WTC11 (cell line): Measurements from ENCODE around the gene AZU1. TPM values are rescaled to one million over a fixed set of nuclear protein-coding genes. Genes with fewer than 3 reads are reported as not detected.

Experiments used
- ATAC-seq: fragments of 200-7000 bp; cut with Tn5 transposase; 2 replicates; pipeline ENCODE4 v1.10.0; 2021; ENCODE audit warnings: mild to moderate bottlenecking, moderate library complexity
- CTCF ChIA-PET: fragments of 300-600 bp; sonication (Branson Sonifier 250); formaldehyde crosslinking; loops from one replicate; lab custom pipeline; 2021; ENCODE audit warnings: antibody characterized with exemption; lab: Charles Lee
- POLR2A ChIA-PET: fragments of 350-600 bp; sonication (Branson Sonifier 250); formaldehyde crosslinking; loops from one replicate; lab custom pipeline; 2021; ENCODE audit warnings: antibody characterized with exemption; lab: Charles Lee
- DNase-seq: peaks from one replicate; pipeline ENCODE4 v3.0.0; 2021; ENCODE audit warnings: low spot score
- H3K27ac Mint-ChIP-seq: 2 replicates; pipeline ENCODE4 v1.8.0; 2021; ENCODE audit warnings: mixed read lengths
- H3K27me3 Mint-ChIP-seq: 2 replicates; pipeline ENCODE4 v1.8.0; 2021; ENCODE audit warnings: low read depth, mild to moderate bottlenecking, moderate library complexity, mixed read lengths
- H3K36me3 Mint-ChIP-seq: 2 replicates; pipeline ENCODE4 v1.8.0; 2021; ENCODE audit warnings: mixed read lengths
- H3K4me1 Mint-ChIP-seq: 2 replicates; pipeline ENCODE4 v1.8.0; 2022; ENCODE audit warnings: mixed read lengths
- H3K4me3 Mint-ChIP-seq: 2 replicates; pipeline ENCODE4 v1.8.0; 2021; ENCODE audit warnings: mild to moderate bottlenecking, moderate library complexity, mixed read lengths
- H3K9me3 Mint-ChIP-seq: 2 replicates; pipeline ENCODE4 v1.8.0; 2021; ENCODE audit warnings: mixed read lengths
- ATF1 ChIP-seq: sonication (generic); formaldehyde crosslinking; IDR thresholded peaks from 2 replicates; pipeline ENCODE4 v1.8.1; 2023; ENCODE audit warnings: mild to moderate bottlenecking, moderate library complexity, missing genetic modification reagents
- ERG ChIP-seq: fragments of 250-450 bp; sonication (Bioruptor Pico); IDR thresholded peaks from 2 replicates; pipeline ENCODE4 v1.8.0; 2021; ENCODE audit warnings: mild to moderate bottlenecking
- GABPB1 ChIP-seq: sonication (generic); formaldehyde crosslinking; IDR thresholded peaks from 2 replicates; pipeline ENCODE4 v1.8.1; 2023; ENCODE audit warnings: mild to moderate bottlenecking, missing genetic modification reagents
- HMGA2 ChIP-seq: fragments of 250-450 bp; sonication (Bioruptor Pico); IDR thresholded peaks from 2 replicates; pipeline ENCODE4 v1.4.0; 2021; ENCODE audit warnings: mild to moderate bottlenecking, moderate library complexity
- JAZF1 ChIP-seq: fragments of 250-450 bp; sonication (Bioruptor Pico); IDR thresholded peaks from 2 replicates; pipeline ENCODE4 v1.9.0; 2021; ENCODE audit warnings: moderate library complexity, mild to moderate bottlenecking, inconsistent platforms
- SMAD3 ChIP-seq: sonication (generic); formaldehyde crosslinking; IDR thresholded peaks from 2 replicates; pipeline ENCODE4 v1.8.0; 2022; ENCODE audit warnings: missing genetic modification reagents, mild to moderate bottlenecking, borderline replicate concordance
- ZMAT4 ChIP-seq: fragments of 250-450 bp; sonication (Bioruptor Pico); IDR thresholded peaks from 2 replicates; pipeline ENCODE4 v1.9.0; 2021; ENCODE audit warnings: mild to moderate bottlenecking
- ZNF396 ChIP-seq: fragments of 250-450 bp; sonication (Bioruptor Pico); IDR thresholded peaks from 2 replicates; pipeline ENCODE4 v1.8.0; 2021; ENCODE audit warnings: mild to moderate bottlenecking, moderate library complexity, borderline replicate concordance
- ZNF423 ChIP-seq: fragments of 250-450 bp; sonication (Bioruptor Pico); IDR thresholded peaks from 2 replicates; pipeline ENCODE4 v2.1.2; 2022; ENCODE audit warnings: mild to moderate bottlenecking, moderate library complexity
- ZSCAN18 ChIP-seq: fragments of 250-450 bp; sonication (Bioruptor Pico); IDR thresholded peaks from 2 replicates; pipeline ENCODE4 v2.1.2; 2022; ENCODE audit warnings: mild to moderate bottlenecking, moderate library complexity
- total RNA-seq: library from RNA; stranded (reverse); gene quantifications from 3 replicates; pipeline ENCODE4 v1.2.3, GENCODE V29; 2021
- TF ChIP-seq, protein P1 (sequence below): sonication (generic); formaldehyde crosslinking; IDR thresholded peaks from 2 replicates; pipeline ENCODE4 v1.8.0; 2023; ENCODE audit warnings: mild to moderate bottlenecking, missing genetic modification reagents
- TF ChIP-seq, protein P2 (sequence below): sonication (generic); formaldehyde crosslinking; IDR thresholded peaks from 2 replicates; pipeline ENCODE4 v1.8.0; 2022; ENCODE audit warnings: mild to moderate bottlenecking, missing genetic modification reagents
- TF ChIP-seq, protein P3 (sequence below): sonication (generic); formaldehyde crosslinking; IDR thresholded peaks from 2 replicates; pipeline ENCODE4 v1.8.1; 2022; ENCODE audit warnings: low read depth, missing genetic modification reagents, borderline replicate concordance
- TF ChIP-seq, protein P4 (sequence below): sonication (generic); formaldehyde crosslinking; IDR thresholded peaks from 2 replicates; pipeline ENCODE4 v1.8.0; 2022; ENCODE audit warnings: mild to moderate bottlenecking, missing genetic modification reagents
- TF ChIP-seq, protein P5 (sequence below): sonication (generic); formaldehyde crosslinking; IDR thresholded peaks from 2 replicates; pipeline ENCODE4 v1.8.1; 2022; ENCODE audit warnings: missing genetic modification reagents, borderline replicate concordance

The AZU1 gene
- total RNA-seq, 1 experiment from 2014 or later, result 1.2 TPM

- Mint-ChIP-seq H3K27me3 (no peaks in the 10 kb centered on the region), H3K27ac (no peak overlapping the region), H3K4me1 (0 out of 2 replicates have a peak, but pooled peaks cover 3% of the 10 kb centered on the region), H3K36me3 (peaks cover 53% of the 10 kb centered on the region), H3K4me3 (no peak overlapping the region), H3K9me3 (no peaks in the 10 kb centered on the region)
- TF ChIP-seq ATF1 (CRISPR knock-in tag), result no peak
- TF ChIP-seq JAZF1 (CRISPR knock-in tag), result no peak
- TF ChIP-seq, protein P1, sequence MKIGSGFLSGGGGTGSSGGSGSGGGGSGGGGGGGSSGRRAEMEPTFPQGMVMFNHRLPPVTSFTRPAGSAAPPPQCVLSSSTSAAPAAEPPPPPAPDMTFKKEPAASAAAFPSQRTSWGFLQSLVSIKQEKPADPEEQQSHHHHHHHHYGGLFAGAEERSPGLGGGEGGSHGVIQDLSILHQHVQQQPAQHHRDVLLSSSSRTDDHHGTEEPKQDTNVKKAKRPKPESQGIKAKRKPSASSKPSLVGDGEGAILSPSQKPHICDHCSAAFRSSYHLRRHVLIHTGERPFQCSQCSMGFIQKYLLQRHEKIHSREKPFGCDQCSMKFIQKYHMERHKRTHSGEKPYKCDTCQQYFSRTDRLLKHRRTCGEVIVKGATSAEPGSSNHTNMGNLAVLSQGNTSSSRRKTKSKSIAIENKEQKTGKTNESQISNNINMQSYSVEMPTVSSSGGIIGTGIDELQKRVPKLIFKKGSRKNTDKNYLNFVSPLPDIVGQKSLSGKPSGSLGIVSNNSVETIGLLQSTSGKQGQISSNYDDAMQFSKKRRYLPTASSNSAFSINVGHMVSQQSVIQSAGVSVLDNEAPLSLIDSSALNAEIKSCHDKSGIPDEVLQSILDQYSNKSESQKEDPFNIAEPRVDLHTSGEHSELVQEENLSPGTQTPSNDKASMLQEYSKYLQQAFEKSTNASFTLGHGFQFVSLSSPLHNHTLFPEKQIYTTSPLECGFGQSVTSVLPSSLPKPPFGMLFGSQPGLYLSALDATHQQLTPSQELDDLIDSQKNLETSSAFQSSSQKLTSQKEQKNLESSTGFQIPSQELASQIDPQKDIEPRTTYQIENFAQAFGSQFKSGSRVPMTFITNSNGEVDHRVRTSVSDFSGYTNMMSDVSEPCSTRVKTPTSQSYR, result no peak
- no peak for TF ChIP-seq ERG (CRISPR knock-in tag)
- TF ChIP-seq, protein P2, sequence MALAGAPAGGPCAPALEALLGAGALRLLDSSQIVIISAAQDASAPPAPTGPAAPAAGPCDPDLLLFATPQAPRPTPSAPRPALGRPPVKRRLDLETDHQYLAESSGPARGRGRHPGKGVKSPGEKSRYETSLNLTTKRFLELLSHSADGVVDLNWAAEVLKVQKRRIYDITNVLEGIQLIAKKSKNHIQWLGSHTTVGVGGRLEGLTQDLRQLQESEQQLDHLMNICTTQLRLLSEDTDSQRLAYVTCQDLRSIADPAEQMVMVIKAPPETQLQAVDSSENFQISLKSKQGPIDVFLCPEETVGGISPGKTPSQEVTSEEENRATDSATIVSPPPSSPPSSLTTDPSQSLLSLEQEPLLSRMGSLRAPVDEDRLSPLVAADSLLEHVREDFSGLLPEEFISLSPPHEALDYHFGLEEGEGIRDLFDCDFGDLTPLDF, result no peak
- TF ChIP-seq ZSCAN18 (CRISPR knock-in tag), result no peak
- no peak for TF ChIP-seq HMGA2 (CRISPR knock-in tag)
- no peak for TF ChIP-seq GABPB1 (CRISPR knock-in tag)
- TF ChIP-seq, protein P3, sequence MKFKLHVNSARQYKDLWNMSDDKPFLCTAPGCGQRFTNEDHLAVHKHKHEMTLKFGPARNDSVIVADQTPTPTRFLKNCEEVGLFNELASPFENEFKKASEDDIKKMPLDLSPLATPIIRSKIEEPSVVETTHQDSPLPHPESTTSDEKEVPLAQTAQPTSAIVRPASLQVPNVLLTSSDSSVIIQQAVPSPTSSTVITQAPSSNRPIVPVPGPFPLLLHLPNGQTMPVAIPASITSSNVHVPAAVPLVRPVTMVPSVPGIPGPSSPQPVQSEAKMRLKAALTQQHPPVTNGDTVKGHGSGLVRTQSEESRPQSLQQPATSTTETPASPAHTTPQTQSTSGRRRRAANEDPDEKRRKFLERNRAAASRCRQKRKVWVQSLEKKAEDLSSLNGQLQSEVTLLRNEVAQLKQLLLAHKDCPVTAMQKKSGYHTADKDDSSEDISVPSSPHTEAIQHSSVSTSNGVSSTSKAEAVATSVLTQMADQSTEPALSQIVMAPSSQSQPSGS, result no peak
- TF ChIP-seq ZNF423 (CRISPR knock-in tag), result no peak
- TF ChIP-seq, protein P4, sequence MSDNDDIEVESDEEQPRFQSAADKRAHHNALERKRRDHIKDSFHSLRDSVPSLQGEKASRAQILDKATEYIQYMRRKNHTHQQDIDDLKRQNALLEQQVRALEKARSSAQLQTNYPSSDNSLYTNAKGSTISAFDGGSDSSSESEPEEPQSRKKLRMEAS, result no peak
- TF ChIP-seq, protein P5, sequence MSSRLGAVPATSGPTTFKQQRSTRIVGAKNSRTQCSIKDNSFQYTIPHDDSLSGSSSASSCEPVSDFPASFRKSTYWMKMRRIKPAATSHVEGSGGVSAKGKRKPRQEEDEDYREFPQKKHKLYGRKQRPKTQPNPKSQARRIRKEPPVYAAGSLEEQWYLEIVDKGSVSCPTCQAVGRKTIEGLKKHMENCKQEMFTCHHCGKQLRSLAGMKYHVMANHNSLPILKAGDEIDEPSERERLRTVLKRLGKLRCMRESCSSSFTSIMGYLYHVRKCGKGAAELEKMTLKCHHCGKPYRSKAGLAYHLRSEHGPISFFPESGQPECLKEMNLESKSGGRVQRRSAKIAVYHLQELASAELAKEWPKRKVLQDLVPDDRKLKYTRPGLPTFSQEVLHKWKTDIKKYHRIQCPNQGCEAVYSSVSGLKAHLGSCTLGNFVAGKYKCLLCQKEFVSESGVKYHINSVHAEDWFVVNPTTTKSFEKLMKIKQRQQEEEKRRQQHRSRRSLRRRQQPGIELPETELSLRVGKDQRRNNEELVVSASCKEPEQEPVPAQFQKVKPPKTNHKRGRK (CRISPR knock-in tag), result no peak
- no peak for TF ChIP-seq ZNF396 (CRISPR knock-in tag)
- TF ChIP-seq SMAD3, result no peak
- no peak for TF ChIP-seq ZMAT4
- POLR2A ChIA-PET, result interaction anchor here (1.7 kb wide), 1 partner anchor 10 kb away, joined by 4 read pairs; no protein-coding TSS in a partner anchor
- DNase-seq, result no peak
- CTCF ChIA-PET, result interaction anchor here (0.8 kb wide), 1 partner anchor 31 kb away, joined by 3 read pairs; no protein-coding TSS in a partner anchor
- ATAC-seq, result no peak
Observed at GRCh38 chr19:808423-808775, 19.2 kb upstream of the AZU1 start.
